IMR-90 (cell line): Measurements from ENCODE around the gene ELAC1. TPM values are rescaled to one million over a fixed set of nuclear protein-coding genes. Genes with fewer than 3 reads are reported as not detected.

Source experiments
- ATAC-seq: fragments of 200-7000 bp; cut with Tn5 transposase; 2 replicates; pipeline ENCODE4 v1.9.1; 2020; ENCODE audit warnings: low read depth, mild to moderate bottlenecking, moderate library complexity
- BruUV-seq: library from RNA; stranded (reverse); fragments of 400-500 nt; replicated peaks from 2 replicates; lab custom pipeline; 2021; lab: Mats Ljungman, UMichigan
- CTCF ChIA-PET: fragments of 300-600 bp; formaldehyde crosslinking; extraction: SDS; loops from one replicate; lab custom pipeline; 2021; ENCODE audit warnings: antibody characterized with exemption; lab: Yijun Ruan, JAX
- POLR2A ChIA-PET: fragments of 300-600 bp; sonication (Branson Sonifier 250); formaldehyde crosslinking; loops from one replicate; lab custom pipeline; 2022; ENCODE audit warnings: antibody characterized with exemption; ENCODE audit not compliant: unreplicated experiment; lab: Charles Lee
- DNase-seq: peaks from one replicate; pipeline ENCODE4 v3.0.0; 2013
- H2AFZ ChIP-seq: replicated peaks from 2 replicates; pipeline ENCODE3; 2013; ENCODE audit warnings: low read length, mild to moderate bottlenecking; ENCODE audit not compliant: poor library complexity
- H2AK5ac ChIP-seq: 2 replicates; pipeline ENCODE4 v1.6.1; 2013; ENCODE audit warnings: low read depth, low read length, inconsistent platforms
- H2AK9ac ChIP-seq: replicated peaks from 2 replicates; pipeline ENCODE3; 2013; ENCODE audit warnings: mild to moderate bottlenecking, low read depth, low read length, moderate library complexity; ENCODE audit not compliant: poor library complexity
- H2BK120ac ChIP-seq: 2 replicates; pipeline ENCODE4 v1.6.1; 2013; ENCODE audit warnings: low read depth, low read length, inconsistent platforms
- H2BK15ac ChIP-seq: 3 replicates; pipeline ENCODE4 v1.6.1; 2013; ENCODE audit warnings: low read depth, low read length, inconsistent platforms
- H2BK20ac ChIP-seq: 2 replicates; pipeline ENCODE4 v1.6.1; 2013; ENCODE audit warnings: low read depth, mild to moderate bottlenecking, inconsistent platforms, low read length, moderate library complexity
- H2BK5ac ChIP-seq: 2 replicates; pipeline ENCODE4 v1.6.1; 2013; ENCODE audit warnings: mild to moderate bottlenecking, low read depth, low read length, inconsistent platforms; ENCODE audit not compliant: poor library complexity, severe bottlenecking
- H3K14ac ChIP-seq: replicated peaks from 2 replicates; pipeline ENCODE4 v1.6.1; 2013; ENCODE audit warnings: low read depth, low read length, inconsistent platforms
- H3K18ac ChIP-seq: 2 replicates; pipeline ENCODE4 v1.6.1; 2013; ENCODE audit warnings: low read depth, low read length, control low read depth
- H3K23ac ChIP-seq: 2 replicates; pipeline ENCODE4 v1.6.1; 2013; ENCODE audit warnings: low read depth, low read length, inconsistent platforms
- H3K27ac ChIP-seq: 2 replicates; pipeline ENCODE4 v1.5.1; 2013; ENCODE audit warnings: mild to moderate bottlenecking, control low read depth, low read length; ENCODE audit not compliant: insufficient read depth
- H3K27me3 ChIP-seq: 2 replicates; pipeline ENCODE4 v1.6.1; 2013; ENCODE audit warnings: low read length; ENCODE audit not compliant: control insufficient read depth, insufficient read depth
- H3K36me3 ChIP-seq: 2 replicates; pipeline ENCODE4 v1.6.1; 2013; ENCODE audit warnings: low read length, mixed read lengths; ENCODE audit not compliant: control insufficient read depth, insufficient read depth
- H3K4ac ChIP-seq: 2 replicates; pipeline ENCODE4 v1.6.1; 2013; ENCODE audit warnings: low read depth, low read length, inconsistent platforms
- H3K4me1 ChIP-seq: 2 replicates; pipeline ENCODE4 v1.6.1; 2013; ENCODE audit warnings: low read length, mixed read lengths; ENCODE audit not compliant: control insufficient read depth, insufficient read depth
- H3K4me2 ChIP-seq: 2 replicates; pipeline ENCODE4 v1.6.1; 2013; ENCODE audit warnings: low read depth, mild to moderate bottlenecking, control low read depth, low read length, moderate library complexity
- H3K4me3 ChIP-seq: 2 replicates; pipeline ENCODE4 v1.5.1; 2013; ENCODE audit warnings: low read depth, mild to moderate bottlenecking, control low read depth, low read length, moderate library complexity; ENCODE audit not compliant: insufficient read depth
- H3K56ac ChIP-seq: 2 replicates; pipeline ENCODE4 v1.6.1; 2013; ENCODE audit warnings: low read length, inconsistent platforms; ENCODE audit not compliant: insufficient read depth; ENCODE audit errors: extremely low read depth
- H3K79me1 ChIP-seq, 2 experiments: 2 replicates each; pipeline ENCODE4 v1.6.1; 2013; ENCODE audit warnings: low read length in 2 of 2, inconsistent platforms in 1 of 2, low read depth in 1 of 2
- H3K9ac ChIP-seq: 2 replicates; pipeline ENCODE4 v1.6.1; 2013; ENCODE audit warnings: low read depth, low read length, control low read depth
- H3K9me1 ChIP-seq: 2 replicates; pipeline ENCODE4 v1.6.1; 2013; ENCODE audit warnings: low read length, inconsistent platforms; ENCODE audit not compliant: insufficient read depth
- H3K9me3 ChIP-seq: 2 replicates; pipeline ENCODE4 v1.6.1; 2013; ENCODE audit warnings: low read length; ENCODE audit not compliant: control insufficient read depth, insufficient read depth
- H4K20me1 ChIP-seq: 2 replicates; pipeline ENCODE4 v1.6.1; 2013; ENCODE audit warnings: low read length, inconsistent platforms; ENCODE audit not compliant: insufficient read depth
- H4K5ac ChIP-seq: 2 replicates; pipeline ENCODE4 v1.6.1; 2013; ENCODE audit warnings: mild to moderate bottlenecking, low read depth, low read length, control low read depth
- H4K8ac ChIP-seq, 2 experiments: 2 replicates each; pipeline ENCODE4 v1.6.1; 2013; ENCODE audit warnings: low read depth in 2 of 2, low read length in 2 of 2, control low read depth in 1 of 2, inconsistent platforms in 1 of 2
- H4K91ac ChIP-seq: 2 replicates; pipeline ENCODE4 v1.6.1; 2013; ENCODE audit warnings: low read depth, low read length, inconsistent platforms; ENCODE audit not compliant: insufficient read depth
- BHLHE40 ChIP-seq: fragments of 150-350 bp; IDR thresholded peaks from 2 replicates; pipeline ENCODE4 v1.6.1; 2016; ENCODE audit warnings: mild to moderate bottlenecking, low read depth, low read length
- CEBPB ChIP-seq: IDR thresholded peaks from 2 replicates; pipeline ENCODE4 v1.6.1; 2012; ENCODE audit warnings: low read depth, low read length, improper control_type of control experiment
- CHD1 ChIP-seq: IDR thresholded peaks from 2 replicates; pipeline ENCODE4 v1.6.1; 2012; ENCODE audit warnings: low read depth, low read length, improper control_type of control experiment
- FOS ChIP-seq: fragments of 150-350 bp; IDR thresholded peaks from 2 replicates; pipeline ENCODE4 v1.6.1; 2016; ENCODE audit warnings: low read depth, low read length
- MAFK ChIP-seq: IDR thresholded peaks from 2 replicates; pipeline ENCODE4 v1.6.1; 2012; ENCODE audit warnings: low read depth, low read length, improper control_type of control experiment
- MAZ ChIP-seq: IDR thresholded peaks from 2 replicates; pipeline ENCODE4 v1.6.1; 2012; ENCODE audit warnings: low read depth, mild to moderate bottlenecking, low read length, improper control_type of control experiment, moderate library complexity, borderline replicate concordance
- MXI1 ChIP-seq: IDR thresholded peaks from 2 replicates; pipeline ENCODE4 v1.6.1; 2012; ENCODE audit warnings: low read depth, mild to moderate bottlenecking, low read length, moderate library complexity, borderline replicate concordance
- NFE2L2 ChIP-seq: fragments of 150-350 bp; IDR thresholded peaks from 2 replicates; pipeline ENCODE4 v1.6.1; 2016; ENCODE audit warnings: low read depth, mild to moderate bottlenecking, low read length
- POLR2A ChIP-seq: IDR thresholded peaks from 2 replicates; pipeline ENCODE4 v1.6.1; 2012; ENCODE audit warnings: mild to moderate bottlenecking, low read depth, low read length
- RAD21 ChIP-seq: IDR thresholded peaks from 2 replicates; pipeline ENCODE4 v1.6.1; 2012; ENCODE audit warnings: low read length, improper control_type of control experiment
- RCOR1 ChIP-seq: IDR thresholded peaks from 2 replicates; pipeline ENCODE4 v1.6.1; 2012; ENCODE audit warnings: mild to moderate bottlenecking, low read length, improper control_type of control experiment; ENCODE audit not compliant: insufficient replicate concordance
- RFX5 ChIP-seq: IDR thresholded peaks from 2 replicates; pipeline ENCODE4 v1.8.0; 2012; ENCODE audit warnings: low read depth, mild to moderate bottlenecking, low read length, moderate library complexity
- SMC3 ChIP-seq: fragments of 150-350 bp; IDR thresholded peaks from 2 replicates; pipeline ENCODE4 v1.6.1; 2016; ENCODE audit warnings: low read depth, mild to moderate bottlenecking, antibody characterized with exemption, low read length, moderate library complexity
- WGBS, 2 experiments: methylation state at CpG; one replicate each; pipeline versions ENCODE4 v1.1.5 to v1.1.7; 2013; ENCODE audit warnings: missing lambda C conversion rate in 2 of 2; ENCODE audit not compliant: insufficient read length in 1 of 2; ENCODE audit errors: extremely low coverage in 2 of 2; 5-methylcytosine and 5-hydroxymethylcytosine counted together
- dilution Hi-C: fragments of 300-500 bp; cut with HindIII; formaldehyde crosslinking; loops from one replicate; pipeline ENCODE4 v1.14.3; 2018; ENCODE audit warnings: low sequenced_read_pairs; ENCODE audit not compliant: unreplicated experiment
- in situ Hi-C: fragments of 300-500 bp; cut with MboI; formaldehyde crosslinking; loops from 3 replicates; pipeline ENCODE4 v1.14.3; 2019; ENCODE audit warnings: low sequenced_read_pairs, inconsistent platforms, mixed read lengths
- intact Hi-C: fragments of 100-400 bp; cut with micrococcal nuclease; formaldehyde crosslinking; loops from 2 replicates; pipeline ENCODE4 v1.10.0; 2022
- polyA plus RNA-seq, 3 experiments: library from polyadenylated mRNA; depleted of rRNA; stranded (reverse); fragments of >200 nt; gene quantifications; 2 replicates each; pipeline ENCODE4 v1.2.3, GENCODE V29; 2012; ENCODE audit warnings: low replicate concordance in 1 of 3
- total RNA-seq: library from RNA; depleted of rRNA; stranded (reverse); fragments of >200 nt; gene quantifications from 2 replicates; pipeline ENCODE4 v1.2.3, GENCODE V29; 2012
- TF ChIP-seq, protein P1 (sequence below): fragments of 150-350 bp; IDR thresholded peaks from 2 replicates; pipeline ENCODE4 v1.6.1; 2017; ENCODE audit warnings: mild to moderate bottlenecking, antibody characterized with exemption, low read length, low read depth
- TF ChIP-seq, protein P2 (sequence below): fragments of 150-350 bp; IDR thresholded peaks from 2 replicates; pipeline ENCODE4 v1.6.1; 2016; ENCODE audit warnings: low read depth, mild to moderate bottlenecking, low read length, moderate library complexity, borderline replicate concordance
- TF ChIP-seq, protein P3 (sequence below): conservative IDR thresholded peaks from 2 replicates; pipeline ENCODE4 v1.5.1; 2012; ENCODE audit warnings: mild to moderate bottlenecking, low read depth, low read length, improper control_type of control experiment

ELAC1 gene
- total and polyA plus RNA-seq, 2 of the 4 experiments (the other 2 are of a cell fraction): 5.2 to 8.4 TPM

- Histone ChIP-seq H2AFZ (no peak overlapping the region), H4K8ac (no peak overlapping the region), H3K9me3 (peaks cover under 1% of the 10 kb centered on the region; the same call in 1 of the 2 replicates), H3K36me3 (no peaks in the 10 kb centered on the region), H2AK9ac (no peak overlapping the region), H3K27me3 (peaks cover 2% of the 10 kb centered on the region; the same call in 1 of the 2 replicates), H3K9ac (no peak overlapping the region), H4K91ac (no peak overlapping the region), H3K56ac (no peak overlapping the region), H4K5ac (no peak overlapping the region), H4K20me1 (no peaks in the 10 kb centered on the region), H3K4me2 (no peak overlapping the region), H3K79me1 (no peaks in the 10 kb centered on the region), H3K14ac (no peak overlapping the region), H2AK5ac (no peak overlapping the region), H2BK15ac (no peak overlapping the region), H3K4me1 (no peaks in the 10 kb centered on the region), H3K27ac (no peak overlapping the region), H3K23ac (no peak overlapping the region), H2BK20ac (no peak overlapping the region), H3K18ac (no peak overlapping the region), H2BK5ac (no peak overlapping the region), H3K4ac (no peak overlapping the region), H3K9me1 (no peaks in the 10 kb centered on the region), H2BK120ac (no peak overlapping the region), H3K4me3 (no peak overlapping the region)
- ATAC-seq: no peak
- CTCF ChIA-PET: no interaction called here
- dilution Hi-C loops: no loop called here
- no TSS peak for BruUV-seq
- TF ChIP-seq MAFK (no peak), CEBPB (no peak), MAZ (no peak), RFX5 (no peak), BHLHE40 (no peak), SMC3 (no peak), RAD21 (no peak), RCOR1 (no peak), FOS (no peak), MXI1 (no peak), CHD1 (no peak), POLR2A (no peak), NFE2L2 (no peak)
- TF ChIP-seq, protein P1, sequence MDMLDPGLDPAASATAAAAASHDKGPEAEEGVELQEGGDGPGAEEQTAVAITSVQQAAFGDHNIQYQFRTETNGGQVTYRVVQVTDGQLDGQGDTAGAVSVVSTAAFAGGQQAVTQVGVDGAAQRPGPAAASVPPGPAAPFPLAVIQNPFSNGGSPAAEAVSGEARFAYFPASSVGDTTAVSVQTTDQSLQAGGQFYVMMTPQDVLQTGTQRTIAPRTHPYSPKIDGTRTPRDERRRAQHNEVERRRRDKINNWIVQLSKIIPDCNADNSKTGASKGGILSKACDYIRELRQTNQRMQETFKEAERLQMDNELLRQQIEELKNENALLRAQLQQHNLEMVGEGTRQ: no peak
- TF ChIP-seq, protein P2, sequence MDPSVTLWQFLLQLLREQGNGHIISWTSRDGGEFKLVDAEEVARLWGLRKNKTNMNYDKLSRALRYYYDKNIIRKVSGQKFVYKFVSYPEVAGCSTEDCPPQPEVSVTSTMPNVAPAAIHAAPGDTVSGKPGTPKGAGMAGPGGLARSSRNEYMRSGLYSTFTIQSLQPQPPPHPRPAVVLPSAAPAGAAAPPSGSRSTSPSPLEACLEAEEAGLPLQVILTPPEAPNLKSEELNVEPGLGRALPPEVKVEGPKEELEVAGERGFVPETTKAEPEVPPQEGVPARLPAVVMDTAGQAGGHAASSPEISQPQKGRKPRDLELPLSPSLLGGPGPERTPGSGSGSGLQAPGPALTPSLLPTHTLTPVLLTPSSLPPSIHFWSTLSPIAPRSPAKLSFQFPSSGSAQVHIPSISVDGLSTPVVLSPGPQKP: no peak
- TF ChIP-seq, protein P3, sequence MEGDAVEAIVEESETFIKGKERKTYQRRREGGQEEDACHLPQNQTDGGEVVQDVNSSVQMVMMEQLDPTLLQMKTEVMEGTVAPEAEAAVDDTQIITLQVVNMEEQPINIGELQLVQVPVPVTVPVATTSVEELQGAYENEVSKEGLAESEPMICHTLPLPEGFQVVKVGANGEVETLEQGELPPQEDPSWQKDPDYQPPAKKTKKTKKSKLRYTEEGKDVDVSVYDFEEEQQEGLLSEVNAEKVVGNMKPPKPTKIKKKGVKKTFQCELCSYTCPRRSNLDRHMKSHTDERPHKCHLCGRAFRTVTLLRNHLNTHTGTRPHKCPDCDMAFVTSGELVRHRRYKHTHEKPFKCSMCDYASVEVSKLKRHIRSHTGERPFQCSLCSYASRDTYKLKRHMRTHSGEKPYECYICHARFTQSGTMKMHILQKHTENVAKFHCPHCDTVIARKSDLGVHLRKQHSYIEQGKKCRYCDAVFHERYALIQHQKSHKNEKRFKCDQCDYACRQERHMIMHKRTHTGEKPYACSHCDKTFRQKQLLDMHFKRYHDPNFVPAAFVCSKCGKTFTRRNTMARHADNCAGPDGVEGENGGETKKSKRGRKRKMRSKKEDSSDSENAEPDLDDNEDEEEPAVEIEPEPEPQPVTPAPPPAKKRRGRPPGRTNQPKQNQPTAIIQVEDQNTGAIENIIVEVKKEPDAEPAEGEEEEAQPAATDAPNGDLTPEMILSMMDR: no peak
- intact Hi-C loops: no loop called here
- in situ Hi-C loops: no loop called here
- WGBS, 2 experiments: no CpG with 5 or more reads among the region's 3 CpGs
- POLR2A ChIA-PET: no interaction called here
- DNase-seq: no peak
These were observed 11.7 kb upstream of the ELAC1 start for GRCh38 chr18:50956116-50956515.
